DND-41 (cell line): Measurements from ENCODE around the gene HHATL.

ENCODE experiments used
- EZH2 ChIP-seq: IDR thresholded peaks from 3 replicates; pipeline ENCODE4 v1.6.1; 2012; ENCODE audit warnings: borderline replicate concordance, low read depth, mild to moderate bottlenecking, moderate library complexity, low read length, inconsistent platforms; ENCODE audit not compliant: severe bottlenecking
- TF ChIP-seq, protein P1 (sequence below): IDR thresholded peaks from 2 replicates; pipeline ENCODE4 v1.5.1; 2012; ENCODE audit warnings: borderline replicate concordance, low read length, moderate library complexity, mild to moderate bottlenecking; ENCODE audit not compliant: poor library complexity, severe bottlenecking; ENCODE audit errors: extremely low read depth

GRCh38 chr3:42660131-42660715 lies 42.4 kb downstream of the HHATL start:
- TF ChIP-seq, protein P1, sequence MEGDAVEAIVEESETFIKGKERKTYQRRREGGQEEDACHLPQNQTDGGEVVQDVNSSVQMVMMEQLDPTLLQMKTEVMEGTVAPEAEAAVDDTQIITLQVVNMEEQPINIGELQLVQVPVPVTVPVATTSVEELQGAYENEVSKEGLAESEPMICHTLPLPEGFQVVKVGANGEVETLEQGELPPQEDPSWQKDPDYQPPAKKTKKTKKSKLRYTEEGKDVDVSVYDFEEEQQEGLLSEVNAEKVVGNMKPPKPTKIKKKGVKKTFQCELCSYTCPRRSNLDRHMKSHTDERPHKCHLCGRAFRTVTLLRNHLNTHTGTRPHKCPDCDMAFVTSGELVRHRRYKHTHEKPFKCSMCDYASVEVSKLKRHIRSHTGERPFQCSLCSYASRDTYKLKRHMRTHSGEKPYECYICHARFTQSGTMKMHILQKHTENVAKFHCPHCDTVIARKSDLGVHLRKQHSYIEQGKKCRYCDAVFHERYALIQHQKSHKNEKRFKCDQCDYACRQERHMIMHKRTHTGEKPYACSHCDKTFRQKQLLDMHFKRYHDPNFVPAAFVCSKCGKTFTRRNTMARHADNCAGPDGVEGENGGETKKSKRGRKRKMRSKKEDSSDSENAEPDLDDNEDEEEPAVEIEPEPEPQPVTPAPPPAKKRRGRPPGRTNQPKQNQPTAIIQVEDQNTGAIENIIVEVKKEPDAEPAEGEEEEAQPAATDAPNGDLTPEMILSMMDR = no peak
- TF ChIP-seq EZH2 = no peak
